Activated naive CD8-positive, alpha-beta T cell treated with anti-CD3 and anti-CD28 coated beads, Interleukin-2, amount 10 ng/mL, durations not matched to agents 7 days and 5 days (primary cell): Measurements from ENCODE around the gene ZNF784. TPM values are rescaled to one million over a fixed set of nuclear protein-coding genes. Genes with fewer than 3 reads are reported as not detected.

Experiments
- ATAC-seq: fragments of 150-1000 bp; cut with Tn5 transposase; one replicate; pipeline ENCODE4 v1.10.0; 2021; ENCODE audit warnings: low read depth, moderate library complexity
- POLR2A ChIA-PET: fragments of 350-600 bp; sonication (Branson Sonifier 250); formaldehyde crosslinking; loops from one replicate; lab custom pipeline; 2021; ENCODE audit warnings: antibody characterized with exemption; lab: Charles Lee
- DNase-seq: peaks from one replicate; pipeline ENCODE4 v3.0.0; 2021
- H3K27ac Mint-ChIP-seq: one replicate; pipeline ENCODE4 v1.8.0; 2022; ENCODE audit warnings: mild to moderate bottlenecking, mixed read lengths
- H3K27me3 Mint-ChIP-seq: one replicate; pipeline ENCODE4 v1.8.0; 2022; ENCODE audit warnings: mild to moderate bottlenecking, moderate library complexity, mixed read lengths
- H3K36me3 Mint-ChIP-seq: one replicate; pipeline ENCODE4 v1.8.0; 2021; ENCODE audit warnings: mild to moderate bottlenecking, mixed read lengths
- H3K4me1 Mint-ChIP-seq: one replicate; pipeline ENCODE4 v1.8.0; 2021; ENCODE audit warnings: mixed read lengths
- H3K4me3 Mint-ChIP-seq: one replicate; pipeline ENCODE4 v1.8.0; 2022; ENCODE audit warnings: mild to moderate bottlenecking, moderate library complexity, mixed read lengths
- H3K9me3 Mint-ChIP-seq: one replicate; pipeline ENCODE4 v1.8.0; 2021; ENCODE audit warnings: mixed read lengths
- total RNA-seq, 2 experiments: library from RNA; stranded (reverse); gene quantifications; one replicate each; pipeline ENCODE4 v1.2.3, GENCODE V29; 2021

Gene ZNF784
- total RNA-seq, 2 experiments from 2014 or later = 6.3 to 7.6 TPM

- Mint-ChIP-seq H3K4me3 (peak overlapping the region; percentile 12), H3K27ac (peak overlapping the region; percentile 70), H3K36me3 (peaks cover 17% of the 10 kb centered on the region), H3K27me3 (no peaks in the 10 kb centered on the region), H3K4me1 (peaks cover 34% of the 10 kb centered on the region), H3K9me3 (peaks cover 1% of the 10 kb centered on the region)
- DNase-seq (no peak), ATAC-seq (peak; percentile 10)
- POLR2A ChIA-PET = interaction anchor here (0.6 to 1.8 kb wide), 6 partner anchors 11 to 364 kb away, joined by 3 to 12 read pairs (median 4); partner anchors contain the start of gene ZNF865
These were observed 3.8 kb downstream of the ZNF784 start for GRCh38 chr19:55620410-55621204.

- Mint-ChIP-seq H3K27me3 (no peaks in the 10 kb centered on the region), H3K9me3 (peaks cover 1% of the 10 kb centered on the region), H3K36me3 (peaks cover 18% of the 10 kb centered on the region), H3K4me1 (peaks cover 29% of the 10 kb centered on the region), H3K27ac (no peak overlapping the region), H3K4me3 (no peak overlapping the region)
- no peak for ATAC-seq
- POLR2A ChIA-PET = interaction anchor here (0.7 to 1.3 kb wide), 2 partner anchors 82 to 118 kb away, joined by 3 read pairs; no protein-coding TSS in a partner anchor
- no peak for DNase-seq
These were observed 5.1 kb downstream of the ZNF784 start for GRCh38 chr19:55619286-55619685.

- POLR2A ChIA-PET = interaction anchor here (0.7 to 1.0 kb wide), 3 partner anchors 13 to 357 kb away, joined by 3 to 4 read pairs (median 3); partner anchors contain the start of gene ZNF865
- H3K27ac Mint-ChIP-seq = no peak overlapping the region
- peaks cover 22% of the 10 kb centered on the region for H3K4me1 Mint-ChIP-seq
- peaks cover 18% of the 10 kb centered on the region for H3K36me3 Mint-ChIP-seq
- H3K27me3 Mint-ChIP-seq = no peaks in the 10 kb centered on the region
- no peaks in the 10 kb centered on the region for H3K9me3 Mint-ChIP-seq
- ATAC-seq (no peak), DNase-seq (no peak)
- H3K4me3 Mint-ChIP-seq = no peak overlapping the region
These were observed 5.9 kb downstream of the ZNF784 start for GRCh38 chr19:55618426-55618825.

GRCh38 chr19:55617426-55617825 lies 6.9 kb downstream of the ZNF784 start:
- H3K36me3 Mint-ChIP-seq = peaks cover 22% of the 10 kb centered on the region
- DNase-seq (no peak), ATAC-seq (no peak)
- no peaks in the 10 kb centered on the region for H3K9me3 Mint-ChIP-seq
- no peaks in the 10 kb centered on the region for H3K27me3 Mint-ChIP-seq
- peaks cover 19% of the 10 kb centered on the region for H3K4me1 Mint-ChIP-seq
- H3K4me3 Mint-ChIP-seq = no peak overlapping the region
- POLR2A ChIA-PET = interaction anchor here (1.0 kb wide), 1 partner anchor 12 kb away, joined by 4 read pairs; the partner anchor contains the start of gene ZNF865
- H3K27ac Mint-ChIP-seq = no peak overlapping the region

GRCh38 chr19:55616395-55616875 lies 7.9 kb downstream of the ZNF784 start:
- peaks cover 19% of the 10 kb centered on the region for H3K4me1 Mint-ChIP-seq
- H3K27ac Mint-ChIP-seq = no peak overlapping the region
- POLR2A ChIA-PET = no interaction called here
- DNase-seq (no peak), ATAC-seq (no peak)
- H3K27me3 Mint-ChIP-seq = no peaks in the 10 kb centered on the region
- H3K9me3 Mint-ChIP-seq = no peaks in the 10 kb centered on the region
- H3K36me3 Mint-ChIP-seq = peaks cover 22% of the 10 kb centered on the region
- H3K4me3 Mint-ChIP-seq = no peak overlapping the region

- no peak overlapping the region for H3K27ac Mint-ChIP-seq
- ATAC-seq (no peak), DNase-seq (no peak)
- peaks cover 22% of the 10 kb centered on the region for H3K36me3 Mint-ChIP-seq
- H3K9me3 Mint-ChIP-seq = no peaks in the 10 kb centered on the region
- POLR2A ChIA-PET = no interaction called here
- no peaks in the 10 kb centered on the region for H3K27me3 Mint-ChIP-seq
- H3K4me3 Mint-ChIP-seq = no peak overlapping the region
- peaks cover 15% of the 10 kb centered on the region for H3K4me1 Mint-ChIP-seq
These were observed 8.6 kb downstream of the ZNF784 start for GRCh38 chr19:55615543-55616394.

- no peaks in the 10 kb centered on the region for H3K9me3 Mint-ChIP-seq
- DNase-seq (no peak), ATAC-seq (no peak)
- no peaks in the 10 kb centered on the region for H3K27me3 Mint-ChIP-seq
- H3K4me3 Mint-ChIP-seq = no peak overlapping the region
- peaks cover 7% of the 10 kb centered on the region for H3K4me1 Mint-ChIP-seq
- H3K36me3 Mint-ChIP-seq = peaks cover 26% of the 10 kb centered on the region
- H3K27ac Mint-ChIP-seq = no peak overlapping the region
- POLR2A ChIA-PET = no interaction called here
These were observed 9.4 kb downstream of the ZNF784 start for GRCh38 chr19:55614711-55615542.

- H3K4me1 Mint-ChIP-seq = peaks cover 7% of the 10 kb centered on the region
- no peak overlapping the region for H3K4me3 Mint-ChIP-seq
- no peak for ATAC-seq
- no peaks in the 10 kb centered on the region for H3K27me3 Mint-ChIP-seq
- no peaks in the 10 kb centered on the region for H3K9me3 Mint-ChIP-seq
- no peak overlapping the region for H3K27ac Mint-ChIP-seq
- H3K36me3 Mint-ChIP-seq = peaks cover 29% of the 10 kb centered on the region
- POLR2A ChIA-PET = interaction anchor here (1.1 kb wide), 1 partner anchor 15 kb away, joined by 3 read pairs; no protein-coding TSS in a partner anchor
- DNase-seq = no peak
These were observed 10.2 kb downstream of the ZNF784 start for GRCh38 chr19:55613930-55614710.

- Mint-ChIP-seq H3K9me3 (no peaks in the 10 kb centered on the region), H3K27me3 (no peaks in the 10 kb centered on the region), H3K36me3 (peaks cover 32% of the 10 kb centered on the region), H3K4me1 (peaks cover 7% of the 10 kb centered on the region), H3K27ac (no peak overlapping the region), H3K4me3 (no peak overlapping the region)
- no peak for DNase-seq
- ATAC-seq = no peak
- POLR2A ChIA-PET = interaction anchor here (1.1 kb wide), 1 partner anchor 15 kb away, joined by 3 read pairs; no protein-coding TSS in a partner anchor
These were observed 11.0 kb downstream of the ZNF784 start for GRCh38 chr19:55613396-55613795.

GRCh38 chr19:55611983-55612645 lies 12.3 kb downstream of the ZNF784 start:
- Mint-ChIP-seq H3K27ac (no peak overlapping the region), H3K27me3 (no peaks in the 10 kb centered on the region), H3K4me1 (peaks cover 16% of the 10 kb centered on the region), H3K9me3 (no peaks in the 10 kb centered on the region), H3K36me3 (peaks cover 29% of the 10 kb centered on the region), H3K4me3 (no peak overlapping the region)
- ATAC-seq (no peak), DNase-seq (no peak)
- POLR2A ChIA-PET = interaction anchor here (1.4 kb wide), 1 partner anchor 13 kb away, joined by 5 read pairs; the partner anchor contains the start of gene ZNF784

- peaks cover 28% of the 10 kb centered on the region for H3K36me3 Mint-ChIP-seq
- no peak overlapping the region for H3K4me3 Mint-ChIP-seq
- POLR2A ChIA-PET = interaction anchor here (1.4 kb wide), 1 partner anchor 13 kb away, joined by 5 read pairs; the partner anchor contains the start of gene ZNF784
- peaks cover 23% of the 10 kb centered on the region for H3K4me1 Mint-ChIP-seq
- no peaks in the 10 kb centered on the region for H3K27me3 Mint-ChIP-seq
- ATAC-seq (no peak), DNase-seq (no peak)
- no peaks in the 10 kb centered on the region for H3K9me3 Mint-ChIP-seq
- no peak overlapping the region for H3K27ac Mint-ChIP-seq
These were observed 12.9 kb downstream of the ZNF784 start for GRCh38 chr19:55611300-55611982.
